Measurements from ENCODE around the gene CATSPER1.

GRCh38 chr11:66020618-66021357, 5.5 kb downstream of the CATSPER1 start:
- no peak for TF ChIP-seq POLR2AphosphoS5 (IDR thresholded peaks at IDR 0.05; ENCODE audit: insufficient read depth in 1 of 2, low read depth in 1 of 2)
- no peak for TF ChIP-seq POLR2A (IDR thresholded peaks at IDR 0.05)

Data from vagina (tissue), 2 donors.